Dermis blood vessel endothelial cell (primary cell): ENCODE data around the gene ABHD6. TPM values are rescaled to one million over a fixed set of nuclear protein-coding genes. Genes with fewer than 3 reads are reported as not detected.
"Not testable (repeated sequence)": the region's sequence is repeated elsewhere in the genome, so short reads cannot be mapped to it uniquely, and the experiment has no call there.

ENCODE experiments used
- DNase-seq: peaks from one replicate; pipeline ENCODE4 v3.0.0; 2010
- total RNA-seq: library from RNA; depleted of rRNA; stranded (reverse); fragments of >200 nt; gene quantifications from 2 replicates; pipeline ENCODE4 v1.2.3, GENCODE V29; 2014

The ABHD6 gene
- total RNA-seq, 1 donor from 2014 or later = 43.1 TPM

DNA sequence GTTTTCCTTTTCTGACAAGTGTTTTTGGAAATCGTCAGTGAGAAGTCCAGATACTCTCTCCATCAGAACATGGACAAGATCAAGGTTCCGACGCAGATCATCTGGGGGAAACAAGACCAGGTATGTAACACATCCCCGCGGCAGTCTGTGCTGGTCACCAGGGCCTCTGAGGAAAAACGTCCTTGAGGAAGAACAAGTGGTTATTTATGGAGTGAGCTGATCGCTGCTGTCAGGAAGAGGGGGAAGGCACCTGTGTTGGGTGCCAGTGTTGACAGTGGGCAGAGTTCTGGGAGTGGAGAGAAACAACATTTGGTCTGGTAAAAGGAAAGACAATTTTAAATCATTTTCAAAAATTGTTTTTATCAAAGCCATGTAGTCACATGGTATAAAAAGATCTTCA is 47.7 kb downstream of the ABHD6 start:
- DNase-seq = no peak

DNA sequence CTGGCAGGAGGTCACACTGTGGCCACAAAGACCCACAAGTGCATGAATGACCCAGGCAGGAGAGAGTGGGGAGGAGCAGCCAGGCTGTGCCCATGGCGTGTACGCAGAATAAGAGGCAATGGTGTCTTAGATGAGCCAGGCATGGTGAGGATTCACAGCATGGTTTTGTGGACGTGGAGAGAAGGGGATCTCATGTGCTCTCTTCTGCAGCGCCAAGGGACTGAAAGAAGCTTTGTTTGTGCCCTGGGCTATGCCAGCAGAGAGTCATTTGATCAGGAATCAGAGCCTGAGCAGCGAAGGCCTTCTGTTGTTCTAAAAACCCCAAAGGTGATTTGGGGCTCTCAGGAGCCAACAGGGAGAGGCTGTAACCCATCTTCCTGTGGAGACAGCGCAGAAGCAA is 49.8 kb downstream of the ABHD6 start:
- DNase-seq = no peak

DNA sequence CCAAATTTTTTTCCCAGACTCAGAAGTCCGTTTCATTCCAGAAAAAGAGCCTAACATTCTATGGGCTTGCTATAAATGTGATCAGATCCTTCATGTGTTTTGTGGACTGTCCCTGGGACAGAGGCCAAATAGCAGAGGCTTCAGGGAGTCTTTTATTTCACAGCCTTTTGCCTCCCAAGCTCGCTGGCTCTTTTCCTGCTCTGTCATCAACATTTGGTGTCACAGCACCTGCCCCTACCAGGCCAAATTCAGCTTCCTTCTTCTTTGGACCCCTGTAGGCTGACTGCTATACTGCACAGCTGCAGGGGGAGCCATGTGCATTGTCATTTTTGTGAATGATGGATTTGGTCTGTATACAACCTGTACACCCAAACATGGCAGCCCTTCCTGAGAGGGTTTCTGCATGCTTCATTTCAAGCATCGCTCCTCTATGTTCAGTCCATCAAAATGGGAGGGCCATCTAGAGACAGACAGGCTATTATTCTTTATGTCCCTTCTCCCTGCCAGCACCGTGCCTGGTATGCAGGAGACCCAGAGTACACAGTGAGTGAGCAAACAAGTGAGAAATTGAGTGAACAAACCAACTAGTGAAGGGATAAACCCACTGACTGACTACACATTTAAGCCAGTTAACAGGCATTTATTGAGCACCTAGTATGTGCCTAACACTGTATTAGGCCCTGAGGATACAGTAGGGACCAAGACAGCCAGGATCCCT is 50.6 kb downstream of the ABHD6 start:
- DNase-seq = no peak

DNA sequence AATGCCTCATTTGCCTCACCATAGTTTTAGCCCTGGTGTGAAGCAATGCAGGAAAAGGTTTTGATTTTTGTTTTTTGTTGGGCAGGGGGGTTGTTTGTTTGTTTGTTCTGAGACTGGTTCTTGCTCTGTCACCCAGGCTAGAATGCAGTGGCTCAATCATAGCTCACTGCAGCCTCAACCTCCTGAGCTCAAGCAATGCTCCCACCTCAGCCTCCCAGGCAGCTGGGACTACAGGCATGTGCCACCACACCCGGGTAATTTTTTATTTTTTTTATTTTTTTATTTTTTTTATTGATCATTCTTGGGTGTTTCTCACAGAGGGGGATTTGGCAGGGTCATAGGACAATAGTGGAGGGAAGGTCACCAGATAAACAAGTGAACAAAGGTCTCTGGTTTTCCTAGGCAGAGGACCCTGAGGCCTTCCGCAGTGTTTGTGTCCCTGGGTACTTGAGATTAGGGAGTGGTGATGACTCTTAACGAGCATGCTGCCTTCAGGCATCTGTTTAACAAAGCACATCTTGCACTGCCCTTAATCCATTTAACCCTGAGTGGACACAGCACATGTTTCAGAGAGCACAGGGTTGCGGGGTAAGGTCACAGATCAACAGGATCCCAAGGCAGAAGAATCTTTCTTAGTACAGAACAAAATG is 51.5 kb downstream of the ABHD6 start:
- not testable (repeated sequence) for DNase-seq

DNA sequence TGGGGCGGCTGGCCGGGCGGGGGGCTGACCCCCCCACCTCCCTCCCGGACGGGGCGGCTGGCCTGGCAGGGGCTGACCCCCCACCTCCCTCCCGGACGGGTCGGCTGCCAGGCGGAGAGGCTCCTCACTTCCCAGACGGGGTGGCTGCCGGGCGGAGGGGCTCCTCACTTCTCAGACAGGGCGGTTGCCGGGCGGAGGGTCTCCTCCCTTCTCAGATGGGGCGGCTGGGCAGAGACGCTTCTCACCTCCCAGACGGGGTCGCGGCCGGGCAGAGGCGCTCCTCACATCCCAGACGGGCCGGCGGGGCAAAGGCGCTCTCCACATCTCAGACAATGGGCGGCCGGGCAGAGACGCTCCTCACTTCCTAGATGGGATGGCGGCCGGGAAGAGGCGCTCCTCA is 52.9 kb downstream of the ABHD6 start:
- not testable (repeated sequence) for DNase-seq

DNA sequence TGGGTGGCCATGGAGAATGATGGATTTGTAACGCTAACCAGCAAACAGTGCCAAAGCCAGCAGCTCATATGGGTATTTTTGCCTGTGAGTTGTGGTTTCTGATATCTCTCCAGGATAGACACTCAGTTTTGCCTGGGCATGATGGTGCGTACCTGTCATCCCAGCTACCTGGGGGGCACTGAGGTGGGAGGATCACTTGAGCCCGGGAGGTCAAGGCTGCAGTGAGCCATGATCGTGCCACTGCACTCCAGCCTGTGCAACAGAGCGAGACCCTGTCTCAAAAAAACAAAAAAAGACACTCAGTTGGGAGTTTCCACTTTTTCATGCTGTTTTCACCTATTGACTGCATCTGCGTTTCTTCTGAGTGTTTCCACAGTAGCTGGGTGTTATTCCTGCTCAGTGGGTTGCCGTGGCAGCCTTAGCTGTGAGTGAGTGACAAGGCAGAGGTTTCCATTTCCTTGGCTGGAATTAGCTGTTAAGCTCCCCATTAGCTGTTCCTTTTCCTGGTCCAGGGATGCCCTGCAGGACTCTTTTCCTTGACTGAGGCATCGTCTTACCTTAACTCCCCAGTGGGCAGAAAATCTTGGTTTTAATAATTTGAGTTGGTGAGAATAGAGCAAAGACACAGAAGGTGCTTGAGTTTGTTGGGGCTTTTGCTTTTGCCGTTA is 54.2 kb downstream of the ABHD6 start:
- DNase-seq = peak; percentile 35

DNA sequence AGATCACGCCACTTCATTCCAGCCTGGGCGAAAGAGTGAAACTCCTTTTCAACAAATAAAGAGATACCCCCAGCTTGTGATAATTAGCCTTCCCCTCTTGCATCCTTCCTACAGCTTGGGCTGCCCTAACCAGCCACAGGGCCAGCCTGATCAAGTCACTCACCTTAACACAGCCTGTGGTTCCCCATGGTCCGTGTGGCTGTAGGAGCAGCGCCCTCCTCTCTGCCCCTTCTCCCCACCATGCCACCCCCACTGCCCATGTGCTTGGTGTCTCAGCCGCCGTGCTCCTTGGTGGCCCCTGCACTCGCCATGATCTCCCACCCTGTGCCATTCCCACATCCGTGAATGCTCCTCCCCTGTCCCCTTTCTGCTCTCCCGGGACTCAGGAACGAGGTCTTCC is 55.3 kb downstream of the ABHD6 start:
- DNase-seq = no peak

DNA sequence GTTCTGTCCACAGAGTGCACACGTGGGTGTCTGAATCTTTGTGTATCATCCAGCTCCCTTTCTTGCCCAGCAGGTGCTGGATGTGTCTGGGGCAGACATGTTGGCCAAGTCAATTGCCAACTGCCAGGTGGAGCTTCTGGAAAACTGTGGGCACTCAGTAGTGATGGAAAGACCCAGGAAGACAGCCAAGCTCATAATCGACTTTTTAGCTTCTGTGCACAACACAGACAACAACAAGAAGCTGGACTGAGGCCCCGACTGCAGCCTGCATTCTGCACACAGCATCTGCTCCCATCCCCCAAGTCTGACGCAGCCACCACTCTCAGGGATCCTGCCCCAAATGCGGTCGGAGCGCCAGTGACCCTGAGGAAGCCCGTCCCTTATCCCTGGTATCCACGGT is 55.9 kb downstream of the ABHD6 start:
- no peak for DNase-seq

DNA sequence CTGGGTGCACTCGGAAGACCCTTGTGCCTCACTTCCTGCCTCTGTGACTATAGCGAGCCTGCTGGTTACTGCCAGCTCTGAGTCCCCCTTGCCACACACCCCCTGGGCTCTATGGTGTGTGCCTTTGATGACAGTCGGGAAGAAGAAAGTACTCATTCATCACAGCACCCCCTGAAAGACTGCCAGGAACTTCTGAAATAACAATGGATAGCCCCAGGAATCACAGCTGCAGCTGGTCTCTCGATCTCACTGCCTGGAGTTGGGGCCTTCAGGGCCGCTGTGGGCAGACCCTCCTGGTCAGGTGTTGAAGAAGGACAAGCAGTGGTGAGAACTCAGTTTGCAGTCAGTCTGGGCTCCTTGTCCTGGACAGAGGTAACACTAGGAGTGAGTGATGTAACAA is 58.7 kb downstream of the ABHD6 start:
- DNase-seq = peak; percentile 52

DNA sequence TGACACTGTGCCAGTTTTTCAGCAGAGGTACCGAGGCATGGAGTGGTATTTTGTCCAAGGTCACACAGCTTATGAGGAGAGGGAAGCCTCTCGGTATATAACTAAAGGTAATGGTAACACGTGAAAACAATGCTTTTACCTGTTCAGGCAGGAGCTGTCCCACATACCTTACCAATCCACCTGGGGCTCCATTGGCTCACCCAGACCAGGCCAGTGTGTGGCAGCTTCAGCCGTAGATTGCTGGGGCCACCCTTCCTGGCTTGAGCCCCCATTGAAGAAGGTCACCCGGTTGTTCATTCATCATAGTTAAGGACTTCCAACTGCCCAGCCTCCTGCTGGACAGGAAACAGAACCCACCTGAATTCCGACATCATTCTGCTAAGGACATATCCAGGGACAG is 59.3 kb downstream of the ABHD6 start:
- DNase-seq = no peak

DNA sequence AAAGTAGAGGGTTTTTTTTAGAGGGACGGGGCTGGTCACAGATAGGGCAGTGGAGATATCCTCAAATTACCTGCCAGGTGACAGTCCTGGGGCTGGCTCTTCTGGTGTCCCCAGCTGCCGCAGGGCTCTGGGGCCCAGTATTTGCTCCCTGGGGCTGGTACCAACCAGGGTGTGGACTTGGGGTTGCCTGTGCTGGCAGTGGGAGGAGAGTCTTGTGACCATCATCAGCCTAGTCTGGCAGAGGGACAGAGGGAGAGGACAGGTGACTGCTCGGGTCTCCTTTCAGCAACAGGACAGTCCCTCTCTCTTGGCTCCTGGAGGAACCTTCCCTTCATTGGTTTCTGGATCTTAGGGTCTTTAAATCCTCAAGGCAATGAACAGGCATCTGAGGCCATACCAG is 60.6 kb downstream of the ABHD6 start:
- no peak for DNase-seq

DNA sequence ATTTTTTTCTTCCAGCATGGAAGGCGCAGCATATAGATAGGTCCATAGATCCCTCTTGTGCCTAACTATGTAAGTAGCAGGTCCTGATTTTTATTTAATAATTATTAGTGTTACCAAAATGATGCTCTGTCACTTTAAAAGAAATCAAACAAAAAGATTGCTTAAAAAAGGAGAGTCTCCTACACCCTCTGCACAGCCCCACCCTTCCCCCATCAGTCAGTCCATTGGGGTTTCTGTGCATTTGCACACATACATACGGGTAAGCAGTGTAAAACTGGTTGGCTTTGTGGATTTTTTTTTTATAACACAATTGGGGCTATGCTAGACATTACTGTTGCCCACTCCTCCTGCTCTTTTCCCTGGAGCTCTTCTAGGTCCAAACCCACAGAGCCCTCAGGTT is 61.5 kb downstream of the ABHD6 start:
- DNase-seq = no peak

DNA sequence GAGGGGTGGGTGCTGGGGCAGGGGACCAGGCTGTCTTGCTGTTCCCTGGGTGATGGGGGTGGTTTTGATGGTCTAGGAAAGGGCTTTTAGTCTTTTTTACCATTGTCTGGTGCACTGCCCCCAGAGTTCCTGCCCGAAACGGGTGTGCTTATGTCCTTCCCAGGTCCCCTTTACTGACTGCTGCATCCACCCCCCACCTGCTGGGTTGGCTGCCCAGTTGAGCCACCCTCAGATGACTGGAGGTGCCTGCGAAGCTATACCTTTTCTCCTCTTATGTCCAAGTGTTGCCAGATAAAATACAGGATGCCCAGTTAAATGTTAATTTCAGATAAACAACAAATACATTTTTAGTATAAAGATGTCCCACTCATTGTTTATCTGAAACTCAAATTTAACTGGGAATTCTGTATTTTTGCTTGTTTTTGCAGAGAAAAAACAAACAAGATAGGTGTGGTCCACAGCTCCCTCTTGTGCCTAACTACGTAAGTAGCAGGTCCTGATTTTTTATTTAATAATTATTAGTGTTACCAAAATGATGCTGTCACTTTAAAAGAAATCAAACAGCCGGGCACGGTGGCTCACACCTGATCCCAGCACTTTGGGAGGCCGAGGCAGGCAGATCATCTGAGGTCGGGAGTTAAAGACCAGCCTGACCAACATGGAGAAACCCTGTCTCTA is 62.4 kb downstream of the ABHD6 start:
- DNase-seq = peak; percentile 70

DNA sequence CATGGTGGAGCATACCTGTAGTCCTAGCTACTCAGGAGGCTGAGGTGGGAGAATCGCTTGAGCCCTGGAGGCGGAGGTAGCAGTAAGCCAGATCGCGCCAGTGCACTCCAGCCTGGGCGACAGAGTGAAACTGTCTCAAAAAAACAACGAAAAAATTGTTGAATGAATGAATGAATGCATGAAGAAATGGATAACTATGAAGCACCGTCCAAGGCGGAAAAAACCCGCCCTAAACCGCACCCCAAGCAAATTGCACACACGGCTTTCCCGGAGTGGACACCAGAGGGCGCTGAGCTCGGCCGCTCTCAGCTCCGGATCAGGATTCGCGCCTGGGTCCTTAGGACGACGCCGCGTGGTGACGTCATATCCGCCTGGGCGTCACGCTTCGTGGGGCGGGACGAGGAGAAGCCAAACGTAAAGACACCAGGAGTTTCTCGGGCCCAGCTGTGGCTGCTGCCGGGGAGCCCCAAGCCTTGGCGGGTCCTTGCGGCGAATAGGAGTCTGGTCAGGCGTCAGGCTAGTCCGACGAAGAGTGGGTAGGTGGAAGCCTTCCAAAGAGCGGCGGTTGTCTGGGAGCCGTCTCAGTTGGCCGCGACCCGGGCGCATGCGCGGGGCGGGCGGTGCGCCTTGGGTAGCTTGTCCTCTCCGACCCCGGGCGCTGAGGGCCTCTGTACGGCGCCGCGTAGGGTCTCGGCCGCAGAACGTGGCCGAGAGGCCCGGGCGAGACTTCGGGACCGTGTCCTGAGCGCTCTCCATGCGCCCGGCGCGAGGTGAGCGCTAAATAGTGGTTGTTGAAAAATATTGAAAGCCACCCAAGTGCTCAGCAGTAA is 68.5 kb downstream of the ABHD6 start, which contains the start of the genes HTD2 and RPP14:
TSS of gene HTD2 (plus strand) at position 639 of the 830 bp plus-strand sequence. CDS start 11,094 bp downstream, outside the sequence.
TSS of gene RPP14 (plus strand) at position 364 of the 830 bp plus-strand sequence. CDS start 4,085 bp downstream, outside the sequence.
- peak; percentile 99 for DNase-seq

DNA sequence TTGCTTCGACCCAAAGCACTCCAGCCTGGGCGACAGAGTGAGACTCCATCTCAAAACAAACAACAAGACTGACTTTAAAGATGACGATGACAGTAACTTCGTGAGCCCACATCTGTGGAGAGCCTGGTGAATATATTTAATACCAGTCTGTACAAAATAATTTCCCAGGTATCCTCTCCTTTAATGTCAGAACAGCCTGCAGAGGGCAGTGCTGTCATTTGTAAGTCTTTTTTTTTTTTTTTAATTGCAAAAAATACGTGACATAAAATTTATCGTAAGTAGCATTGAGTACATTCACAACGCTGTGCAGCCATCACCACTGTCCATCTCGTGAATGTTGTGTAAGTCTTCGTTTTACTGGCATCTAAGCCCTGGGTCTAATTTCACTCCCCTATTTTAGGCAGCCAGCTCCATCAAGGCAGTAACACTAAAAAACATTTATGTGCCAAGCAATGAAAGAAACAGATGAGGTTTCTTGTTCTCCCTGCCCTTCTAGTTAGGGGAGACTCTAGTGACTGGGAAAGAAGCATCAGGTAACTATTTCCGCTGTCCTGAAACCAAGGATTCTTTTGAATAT is 70.1 kb downstream of the ABHD6 start:
- DNase-seq = peak; percentile 79

DNA sequence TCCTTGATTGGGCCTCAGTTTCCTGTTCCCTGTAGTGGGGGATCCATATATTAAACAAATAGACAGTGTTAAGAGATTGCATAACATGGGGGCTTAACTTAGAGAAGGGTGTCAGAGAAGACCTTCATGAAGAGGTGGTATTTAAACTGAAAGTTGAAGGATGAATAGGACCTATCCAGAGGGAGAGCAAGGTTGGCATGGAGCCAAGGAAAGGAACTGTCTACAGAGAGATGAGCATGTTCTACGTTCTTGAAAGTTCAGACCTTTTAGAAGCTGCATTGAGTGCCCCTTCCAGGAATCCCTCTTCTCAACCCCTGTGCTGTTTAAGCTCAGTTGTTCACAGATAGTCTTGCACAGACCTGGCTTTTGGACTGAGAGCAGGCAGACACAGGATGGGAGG is 71.1 kb downstream of the ABHD6 start:
- peak; percentile 27 for DNase-seq

DNA sequence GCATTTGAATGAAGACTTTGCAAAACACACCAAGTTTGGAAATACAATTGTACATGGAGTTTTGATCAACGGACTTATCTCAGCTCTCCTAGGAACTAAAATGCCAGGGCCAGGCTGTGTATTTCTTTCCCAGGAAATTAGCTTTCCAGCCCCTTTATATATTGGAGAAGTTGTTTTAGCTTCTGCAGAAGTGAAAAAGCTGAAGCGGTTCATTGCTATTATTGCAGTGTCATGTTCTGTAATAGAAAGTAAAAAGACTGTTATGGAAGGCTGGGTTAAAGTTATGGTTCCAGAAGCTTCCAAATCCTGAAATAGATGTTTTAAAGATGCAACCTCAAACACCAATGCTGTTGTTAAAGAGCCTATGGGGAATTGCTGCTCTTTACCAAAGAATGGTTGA is 80.2 kb downstream of the ABHD6 start:
- DNase-seq = no peak

DNA sequence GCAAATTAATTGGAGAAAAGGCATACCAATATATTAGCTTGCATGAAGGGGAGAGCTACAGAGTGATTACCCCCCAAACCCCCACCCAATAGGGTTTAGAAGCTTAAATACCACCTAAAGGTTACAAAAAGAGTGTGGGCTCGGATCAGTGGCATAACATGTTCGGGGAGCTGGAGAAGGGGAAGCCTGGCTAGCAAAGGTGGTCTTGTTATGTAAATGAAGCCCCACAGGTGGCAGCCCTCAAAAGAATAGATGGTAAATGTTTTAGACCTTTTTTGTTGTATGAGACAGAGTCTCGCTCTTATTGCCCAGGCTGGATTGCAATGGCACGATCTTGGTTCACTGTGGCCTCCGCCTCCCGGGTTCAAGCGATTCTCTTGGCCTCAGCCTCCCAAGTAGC is 84.2 kb downstream of the ABHD6 start:
- no peak for DNase-seq

DNA sequence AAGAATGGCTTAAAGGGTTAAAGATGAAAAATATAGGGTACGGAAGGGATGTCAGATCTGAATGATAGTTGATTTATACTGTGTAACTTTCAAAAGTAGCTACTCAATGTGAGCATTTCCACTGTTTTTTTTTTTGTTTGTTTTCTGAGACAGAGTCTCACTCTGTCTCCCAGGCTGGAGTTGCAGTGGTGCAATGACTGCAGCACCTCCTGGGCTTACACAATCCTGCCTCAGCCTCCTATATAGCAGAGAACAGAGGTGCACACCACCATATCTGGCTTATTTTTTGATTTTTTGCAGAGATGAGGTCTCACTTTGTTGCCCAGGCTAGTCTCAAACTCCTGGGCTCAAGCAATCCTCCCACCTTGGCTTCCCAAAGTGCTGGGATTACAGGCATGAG is 85.2 kb downstream of the ABHD6 start:
- DNase-seq = no peak

DNA sequence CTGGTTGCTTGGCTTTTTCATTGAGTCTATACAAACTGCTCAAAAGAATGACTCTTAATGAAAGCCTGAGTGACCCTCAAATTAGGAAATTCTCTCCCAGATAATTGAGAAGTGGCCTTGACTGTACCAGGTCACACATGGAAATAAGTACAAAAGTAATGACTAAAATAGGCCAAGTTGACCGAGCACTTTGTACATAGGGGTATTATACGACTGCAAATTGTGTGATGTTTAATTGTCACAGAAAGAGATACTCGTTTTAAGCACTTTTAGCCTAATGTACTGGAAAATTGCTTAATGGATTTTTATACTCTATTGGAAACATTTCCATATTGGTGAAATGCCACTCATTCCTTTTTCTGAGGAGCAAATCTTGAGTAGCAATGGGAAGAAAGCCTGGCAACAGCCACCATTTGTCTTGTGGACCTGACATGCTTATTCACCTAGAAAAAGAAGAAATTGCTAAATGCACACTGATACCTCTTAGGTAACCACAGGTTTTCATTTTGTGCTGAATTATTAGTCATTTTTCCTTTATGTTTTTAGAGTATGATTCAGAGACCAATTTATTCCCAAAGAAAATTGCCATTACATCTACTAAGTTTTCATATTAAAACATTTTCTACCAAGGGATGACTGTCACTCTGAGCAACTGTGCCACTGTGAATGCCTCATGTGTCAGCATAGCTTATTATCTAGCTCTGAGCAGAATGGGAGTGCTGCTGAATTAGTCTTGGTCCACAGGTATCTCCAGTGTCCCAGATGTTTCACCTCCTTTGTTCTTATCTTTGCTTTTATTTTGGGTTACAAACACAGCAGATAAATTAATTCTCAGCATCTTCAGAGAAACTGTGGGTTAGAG is 86.2 kb downstream of the ABHD6 start:
- no peak for DNase-seq
